ENCODE measurements around the gene MYCL.
"Not testable (repeated sequence)": the region's sequence is repeated elsewhere in the genome, so short reads cannot be mapped to it uniquely, and the experiment has no call there.

Gene MYCL

GRCh38 chr1:39869538-39870112, 32.1 kb downstream of the MYCL start:
- not testable (repeated sequence) for H3K4me1 ChIP-seq (ENCODE audit: insufficient read depth, low read length); H3K27me3 ChIP-seq (ENCODE audit: insufficient read depth, low read length); H2AFZ ChIP-seq (ENCODE audit: low read depth, low read length); H3K4me3 ChIP-seq (ENCODE audit: low read length)
- Histone ChIP-seq H3K36me3 (ENCODE audit: insufficient read depth, low read length) (peaks cover 12% of the 10 kb centered on the region), H3K9me3 (ENCODE audit: low read length) (peaks cover 13% of the 10 kb centered on the region)

GRCh38 chr1:39866767-39867166, 35.0 kb downstream of the MYCL start:
- H3K36me3 ChIP-seq (ENCODE audit: insufficient read depth, low read length): peaks cover 22% of the 10 kb centered on the region

GRCh38 chr1:39865762-39866161, 36.0 kb downstream of the MYCL start:
- Histone ChIP-seq H3K4me3 (ENCODE audit: low read length) (no peak overlapping the region), H3K4me1 (ENCODE audit: insufficient read depth, low read length) (no peaks in the 10 kb centered on the region), H3K27me3 (ENCODE audit: insufficient read depth, low read length) (no peaks in the 10 kb centered on the region), H3K36me3 (ENCODE audit: insufficient read depth, low read length) (peaks cover 21% of the 10 kb centered on the region), H3K9me3 (ENCODE audit: low read length) (peaks cover 6% of the 10 kb centered on the region), H2AFZ (ENCODE audit: low read depth, low read length) (no peak overlapping the region)

More at GRCh38 chr1:39866767-39867166, 35.0 kb downstream of the MYCL start:
- Histone ChIP-seq H3K4me1 (ENCODE audit: insufficient read depth, low read length) (no peaks in the 10 kb centered on the region), H3K9me3 (ENCODE audit: low read length) (peaks cover 8% of the 10 kb centered on the region), H2AFZ (ENCODE audit: low read depth, low read length) (no peak overlapping the region), H3K27me3 (ENCODE audit: insufficient read depth, low read length) (no peaks in the 10 kb centered on the region), H3K4me3 (ENCODE audit: low read length) (no peak overlapping the region)

GRCh38 chr1:39863177-39863576, 38.5 kb downstream of the MYCL start:
- peaks cover 3% of the 10 kb centered on the region for H3K9me3 ChIP-seq (ENCODE audit: low read length)
- H3K36me3 ChIP-seq (ENCODE audit: insufficient read depth, low read length): peaks cover 21% of the 10 kb centered on the region
- H3K27me3 ChIP-seq (ENCODE audit: insufficient read depth, low read length): no peaks in the 10 kb centered on the region
- H3K4me1 ChIP-seq (ENCODE audit: insufficient read depth, low read length): no peaks in the 10 kb centered on the region
- H3K4me3 ChIP-seq (ENCODE audit: low read length): no peak overlapping the region
- H2AFZ ChIP-seq (ENCODE audit: low read depth, low read length): no peak overlapping the region

- no peak overlapping the region for H2AFZ ChIP-seq (ENCODE audit: low read depth, low read length)
- H3K9me3 ChIP-seq (ENCODE audit: low read length): peaks cover 3% of the 10 kb centered on the region
- no peaks in the 10 kb centered on the region for H3K4me1 ChIP-seq (ENCODE audit: insufficient read depth, low read length)
- H3K27me3 ChIP-seq (ENCODE audit: insufficient read depth, low read length): no peaks in the 10 kb centered on the region
- H3K36me3 ChIP-seq (ENCODE audit: insufficient read depth, low read length): peaks cover 32% of the 10 kb centered on the region
- no peak overlapping the region for H3K4me3 ChIP-seq (ENCODE audit: low read length)
These were observed 40.7 kb downstream of the MYCL start for GRCh38 chr1:39861003-39861402.

- Histone ChIP-seq H2AFZ (ENCODE audit: low read depth, low read length) (no peak overlapping the region), H3K36me3 (ENCODE audit: insufficient read depth, low read length) (peaks cover 38% of the 10 kb centered on the region)
These were observed 41.6 kb downstream of the MYCL start for GRCh38 chr1:39859859-39860812.

GRCh38 chr1:39858315-39858714, 43.4 kb downstream of the MYCL start:
- Histone ChIP-seq H3K4me3 (ENCODE audit: low read length) (no peak overlapping the region), H2AFZ (ENCODE audit: low read depth, low read length) (no peak overlapping the region), H3K36me3 (ENCODE audit: insufficient read depth, low read length) (peaks cover 45% of the 10 kb centered on the region), H3K4me1 (ENCODE audit: insufficient read depth, low read length) (no peaks in the 10 kb centered on the region), H3K9me3 (ENCODE audit: low read length) (peaks cover 3% of the 10 kb centered on the region), H3K27me3 (ENCODE audit: insufficient read depth, low read length) (no peaks in the 10 kb centered on the region)

More at GRCh38 chr1:39859859-39860812, 41.6 kb downstream of the MYCL start:
- Histone ChIP-seq H3K4me1 (ENCODE audit: insufficient read depth, low read length) (no peaks in the 10 kb centered on the region), H3K4me3 (ENCODE audit: low read length) (no peak overlapping the region), H3K9me3 (ENCODE audit: low read length) (peaks cover 3% of the 10 kb centered on the region), H3K27me3 (ENCODE audit: insufficient read depth, low read length) (no peaks in the 10 kb centered on the region)

- H3K36me3 ChIP-seq (ENCODE audit: insufficient read depth, low read length): peaks cover 48% of the 10 kb centered on the region
- H3K9me3 ChIP-seq (ENCODE audit: low read length): peaks cover 3% of the 10 kb centered on the region
- H3K4me3 ChIP-seq (ENCODE audit: low read length): no peak overlapping the region
- H2AFZ ChIP-seq (ENCODE audit: low read depth, low read length): no peak overlapping the region
- H3K27me3 ChIP-seq (ENCODE audit: insufficient read depth, low read length): no peaks in the 10 kb centered on the region
- no peaks in the 10 kb centered on the region for H3K4me1 ChIP-seq (ENCODE audit: insufficient read depth, low read length)
These were observed 44.4 kb downstream of the MYCL start for GRCh38 chr1:39857126-39857878.

- Histone ChIP-seq H2AFZ (ENCODE audit: low read depth, low read length) (no peak overlapping the region), H3K27me3 (ENCODE audit: insufficient read depth, low read length) (no peaks in the 10 kb centered on the region), H3K4me3 (ENCODE audit: low read length) (no peak overlapping the region), H3K4me1 (ENCODE audit: insufficient read depth, low read length) (no peaks in the 10 kb centered on the region), H3K9me3 (ENCODE audit: low read length) (no peaks in the 10 kb centered on the region), H3K36me3 (ENCODE audit: insufficient read depth, low read length) (peaks cover 62% of the 10 kb centered on the region)
These were observed 47.0 kb downstream of the MYCL start for GRCh38 chr1:39854738-39855137.

- Histone ChIP-seq H3K27me3 (ENCODE audit: insufficient read depth, low read length) (no peaks in the 10 kb centered on the region), H3K36me3 (ENCODE audit: insufficient read depth, low read length) (peaks cover 66% of the 10 kb centered on the region), H3K4me1 (ENCODE audit: insufficient read depth, low read length) (no peaks in the 10 kb centered on the region)
These were observed 47.4 kb downstream of the MYCL start for GRCh38 chr1:39854314-39854713.

GRCh38 chr1:39852876-39853275, 48.8 kb downstream of the MYCL start:
- H3K9me3 ChIP-seq (ENCODE audit: low read length): no peaks in the 10 kb centered on the region
- peaks cover 78% of the 10 kb centered on the region for H3K36me3 ChIP-seq (ENCODE audit: insufficient read depth, low read length)
- H2AFZ ChIP-seq (ENCODE audit: low read depth, low read length): no peak overlapping the region
- H3K4me3 ChIP-seq (ENCODE audit: low read length): no peak overlapping the region
- no peaks in the 10 kb centered on the region for H3K27me3 ChIP-seq (ENCODE audit: insufficient read depth, low read length)
- no peaks in the 10 kb centered on the region for H3K4me1 ChIP-seq (ENCODE audit: insufficient read depth, low read length)

More at GRCh38 chr1:39854314-39854713, 47.4 kb downstream of the MYCL start:
- no peak overlapping the region for H3K4me3 ChIP-seq (ENCODE audit: low read length)
- H2AFZ ChIP-seq (ENCODE audit: low read depth, low read length): no peak overlapping the region
- H3K9me3 ChIP-seq (ENCODE audit: low read length): no peaks in the 10 kb centered on the region

GRCh38 chr1:39852214-39852791, 49.4 kb downstream of the MYCL start:
- H3K27me3 ChIP-seq (ENCODE audit: insufficient read depth, low read length): no peaks in the 10 kb centered on the region
- no peaks in the 10 kb centered on the region for H3K9me3 ChIP-seq (ENCODE audit: low read length)
- no peaks in the 10 kb centered on the region for H3K4me1 ChIP-seq (ENCODE audit: insufficient read depth, low read length)
- no peak overlapping the region for H3K4me3 ChIP-seq (ENCODE audit: low read length)
- H2AFZ ChIP-seq (ENCODE audit: low read depth, low read length): no peak overlapping the region
- peaks cover 79% of the 10 kb centered on the region for H3K36me3 ChIP-seq (ENCODE audit: insufficient read depth, low read length)

Measured in neuron (in vitro differentiated cells).